ENCODE measurements around the gene KCNH4. TPM values are rescaled to one million over a fixed set of nuclear protein-coding genes. Genes with fewer than 3 reads are reported as not detected.

KCNH4 gene
- polyA plus RNA-seq, 1 donor from 2014 or later: 0.56 TPM

GRCh38 chr17:42227849-42228700 is 47.1 kb upstream of the KCNH4 start:
- Histone ChIP-seq H3K79me2 (replicated peaks; ENCODE audit: insufficient read depth, low read length) (peaks cover 3% of the 10 kb centered on the region), H4K20me1 (ENCODE audit: insufficient read depth) (no peaks in the 10 kb centered on the region), H3K27me3 (ENCODE audit: insufficient read depth, low read depth, low read length) (no peaks in the 10 kb centered on the region), H3K9me3 (ENCODE audit: low read length) (no peaks in the 10 kb centered on the region), H3F3A (ENCODE audit: insufficient read depth, low read length, poor library complexity, severe bottlenecking) (no peaks in the 10 kb centered on the region), H2AFZ (ENCODE audit: low read depth, low read length) (no peak overlapping the region), H3K4me3 (ENCODE audit: low read length) (no peak overlapping the region), H3K9me2 (ENCODE audit: insufficient read depth, low read length) (no peaks in the 10 kb centered on the region), H3K9ac (ENCODE audit: low read length) (no peak overlapping the region), H3K4me2 (ENCODE audit: low read length) (no peak overlapping the region), H3K27ac (ENCODE audit: low read length) (no peak overlapping the region), H3K36me3 (ENCODE audit: insufficient read depth, low read length) (no peaks in the 10 kb centered on the region)
- TF ChIP-seq REST (IDR thresholded peaks at IDR 0.05; ENCODE audit: borderline replicate concordance) (no peak), TAF1 (IDR thresholded peaks at IDR 0.05; ENCODE audit: low read depth) (no peak)

GRCh38 chr17:42225646-42226045 is 44.7 kb upstream of the KCNH4 start:
- Histone ChIP-seq H3K9ac (ENCODE audit: low read length) (no peak overlapping the region), H4K20me1 (ENCODE audit: insufficient read depth) (no peaks in the 10 kb centered on the region), H3F3A (ENCODE audit: insufficient read depth, low read length, poor library complexity, severe bottlenecking) (no peaks in the 10 kb centered on the region), H3K79me2 (replicated peaks; ENCODE audit: insufficient read depth, low read length) (peaks cover 3% of the 10 kb centered on the region), H3K27ac (ENCODE audit: low read length) (no peak overlapping the region), H3K27me3 (ENCODE audit: insufficient read depth, low read depth, low read length) (no peaks in the 10 kb centered on the region), H3K9me3 (ENCODE audit: low read length) (no peaks in the 10 kb centered on the region), H3K4me3 (ENCODE audit: low read length) (no peak overlapping the region), H3K4me2 (ENCODE audit: low read length) (no peak overlapping the region), H3K9me2 (ENCODE audit: insufficient read depth, low read length) (no peaks in the 10 kb centered on the region), H3K36me3 (ENCODE audit: insufficient read depth, low read length) (no peaks in the 10 kb centered on the region), H2AFZ (ENCODE audit: low read depth, low read length) (no peak overlapping the region)
- no peak for TF ChIP-seq POLR2AphosphoS5 (IDR thresholded peaks at IDR 0.05)
- TF ChIP-seq MXI1 (conservative IDR thresholded peaks at IDR 0.05; ENCODE audit: poor library complexity, severe bottlenecking): no peak
- no peak for TF ChIP-seq EP300 (conservative IDR thresholded peaks at IDR 0.05; ENCODE audit: poor library complexity, severe bottlenecking)
- TF ChIP-seq TAF1 (IDR thresholded peaks at IDR 0.05; ENCODE audit: low read depth): no peak
- TF ChIP-seq SMC3 (conservative IDR thresholded peaks at IDR 0.05; ENCODE audit: poor library complexity): no peak
- no peak for TF ChIP-seq RAD21 (conservative IDR thresholded peaks at IDR 0.05)

- H3F3A ChIP-seq (ENCODE audit: insufficient read depth, low read length, poor library complexity, severe bottlenecking): no peaks in the 10 kb centered on the region
- no peaks in the 10 kb centered on the region for H4K20me1 ChIP-seq (ENCODE audit: insufficient read depth)
Observed at GRCh38 chr17:42224651-42225050, 43.7 kb upstream of the KCNH4 start.

More at GRCh38 chr17:42224651-42225050, 43.7 kb upstream of the KCNH4 start:
- no peak overlapping the region for H3K9ac ChIP-seq (ENCODE audit: low read length)
- no peaks in the 10 kb centered on the region for H3K36me3 ChIP-seq (ENCODE audit: insufficient read depth, low read length)
- no peak overlapping the region for H3K4me2 ChIP-seq (ENCODE audit: low read length)
- no peak overlapping the region for H3K4me3 ChIP-seq (ENCODE audit: low read length)
- TF ChIP-seq REST (IDR thresholded peaks at IDR 0.05; ENCODE audit: borderline replicate concordance): no peak
- no peak for TF ChIP-seq CTCF (IDR thresholded peaks at IDR 0.05; ENCODE audit: poor library complexity, severe bottlenecking)
- no peak for TF ChIP-seq EP300 (conservative IDR thresholded peaks at IDR 0.05; ENCODE audit: poor library complexity, severe bottlenecking)
- no peak for TF ChIP-seq RAD21 (conservative IDR thresholded peaks at IDR 0.05)
- no peak for TF ChIP-seq EZH2 (IDR thresholded peaks at IDR 0.05; ENCODE audit: borderline replicate concordance, insufficient read depth, low read length, poor library complexity, severe bottlenecking)
- H3K9me2 ChIP-seq (ENCODE audit: insufficient read depth, low read length): no peaks in the 10 kb centered on the region
- no peak overlapping the region for H3K27ac ChIP-seq (ENCODE audit: low read length)
- no peaks in the 10 kb centered on the region for H3K9me3 ChIP-seq (ENCODE audit: low read length)
- H3K79me2 ChIP-seq (replicated peaks; ENCODE audit: insufficient read depth, low read length): no peaks in the 10 kb centered on the region
- no peak overlapping the region for H2AFZ ChIP-seq (ENCODE audit: low read depth, low read length)
- no peaks in the 10 kb centered on the region for H3K27me3 ChIP-seq (ENCODE audit: insufficient read depth, low read depth, low read length)

Measured in neural cell (in vitro differentiated cells).